Fibroblast of skin of back (primary cell): ENCODE results near the gene SEMA4D. TPM values are rescaled to one million over a fixed set of nuclear protein-coding genes. Genes with fewer than 3 reads are reported as not detected.

ENCODE experiments used
- DNase-seq: peaks from one replicate; pipeline ENCODE4 v3.0.0-alpha.2; 2013
- polyA plus RNA-seq, 2 experiments: library from polyadenylated mRNA; unstranded; fragments of 120-200 nt; gene quantifications; one replicate each; pipeline ENCODE4 v1.2.1, GENCODE V29; 2013; ENCODE audit not compliant: insufficient read length in 2 of 2

The SEMA4D gene, protein sequence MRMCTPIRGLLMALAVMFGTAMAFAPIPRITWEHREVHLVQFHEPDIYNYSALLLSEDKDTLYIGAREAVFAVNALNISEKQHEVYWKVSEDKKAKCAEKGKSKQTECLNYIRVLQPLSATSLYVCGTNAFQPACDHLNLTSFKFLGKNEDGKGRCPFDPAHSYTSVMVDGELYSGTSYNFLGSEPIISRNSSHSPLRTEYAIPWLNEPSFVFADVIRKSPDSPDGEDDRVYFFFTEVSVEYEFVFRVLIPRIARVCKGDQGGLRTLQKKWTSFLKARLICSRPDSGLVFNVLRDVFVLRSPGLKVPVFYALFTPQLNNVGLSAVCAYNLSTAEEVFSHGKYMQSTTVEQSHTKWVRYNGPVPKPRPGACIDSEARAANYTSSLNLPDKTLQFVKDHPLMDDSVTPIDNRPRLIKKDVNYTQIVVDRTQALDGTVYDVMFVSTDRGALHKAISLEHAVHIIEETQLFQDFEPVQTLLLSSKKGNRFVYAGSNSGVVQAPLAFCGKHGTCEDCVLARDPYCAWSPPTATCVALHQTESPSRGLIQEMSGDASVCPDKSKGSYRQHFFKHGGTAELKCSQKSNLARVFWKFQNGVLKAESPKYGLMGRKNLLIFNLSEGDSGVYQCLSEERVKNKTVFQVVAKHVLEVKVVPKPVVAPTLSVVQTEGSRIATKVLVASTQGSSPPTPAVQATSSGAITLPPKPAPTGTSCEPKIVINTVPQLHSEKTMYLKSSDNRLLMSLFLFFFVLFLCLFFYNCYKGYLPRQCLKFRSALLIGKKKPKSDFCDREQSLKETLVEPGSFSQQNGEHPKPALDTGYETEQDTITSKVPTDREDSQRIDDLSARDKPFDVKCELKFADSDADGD
- polyA plus RNA-seq (2013, experiment 1 of 2; ENCODE audit: insufficient read length), result 1.8 TPM
- polyA plus RNA-seq (2013, experiment 2 of 2; ENCODE audit: insufficient read length), result 0.59 TPM

DNA sequence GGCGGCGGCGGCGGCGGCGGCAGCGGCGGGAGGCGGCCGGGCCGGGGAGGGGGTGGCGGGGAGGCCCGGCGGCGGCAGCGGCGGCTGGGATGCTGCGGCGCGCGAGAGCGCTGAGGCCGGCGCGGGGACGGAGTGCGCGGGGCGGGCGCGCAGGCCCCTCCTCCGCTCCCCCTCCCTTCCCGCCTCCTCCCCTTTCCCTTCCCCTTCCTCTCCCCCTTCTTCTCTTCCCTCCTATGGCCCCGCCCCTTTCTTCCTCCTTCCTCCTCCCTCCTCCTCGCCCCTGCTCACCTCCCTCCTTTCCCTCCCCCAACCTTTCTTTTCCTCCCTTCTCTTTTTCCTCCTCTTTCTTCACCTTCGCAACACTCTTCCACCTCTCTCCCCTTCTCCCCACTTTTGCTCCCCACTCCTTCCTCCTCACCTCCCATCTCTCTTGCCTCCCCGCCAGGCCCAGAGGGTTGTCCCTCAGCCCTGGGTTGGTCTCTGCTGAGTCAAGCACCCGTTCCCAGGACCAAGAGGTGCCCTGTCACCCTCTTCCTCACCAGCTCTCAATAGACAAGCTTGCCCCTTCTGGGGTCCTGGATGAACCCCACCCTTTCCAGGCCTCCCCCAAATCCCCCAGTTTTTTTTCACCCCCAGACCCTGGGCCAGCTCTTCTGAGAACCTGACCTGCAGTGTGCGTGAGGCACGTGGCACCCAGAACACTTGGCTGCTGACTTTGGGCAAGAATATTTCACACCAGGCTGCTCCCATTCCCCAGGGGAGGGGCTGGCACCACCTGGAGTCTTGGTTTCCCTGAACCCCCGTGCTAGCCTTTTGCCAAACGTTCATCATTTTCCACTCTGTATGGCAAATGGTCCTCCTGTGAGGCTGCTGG is at the start of gene SEMA4D:
Gene SEMA4D (minus strand): TSS at position 136 of the 874 bp plus-strand sequence. CDS start 92,657 bp downstream, outside the sequence.
- DNase-seq, result peak; percentile 52

DNA sequence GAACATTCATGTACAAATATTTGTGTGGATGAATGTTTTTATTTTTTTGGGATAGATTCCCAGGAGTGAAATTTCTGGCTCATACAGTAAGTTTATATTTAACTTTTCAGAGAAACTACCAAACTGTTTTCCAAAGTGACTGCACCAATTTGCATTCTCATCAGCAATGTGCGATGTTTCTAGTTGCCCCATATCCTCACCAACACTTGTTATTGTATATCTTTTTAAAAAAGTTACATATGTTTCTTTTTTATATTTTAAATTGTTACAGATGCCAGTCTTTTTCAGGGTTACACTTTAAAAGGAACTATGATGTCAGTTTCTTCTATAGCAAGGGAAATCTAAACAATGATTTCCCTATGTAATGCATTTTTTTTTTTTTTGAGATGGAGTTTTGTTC is 49.1 kb upstream of the SEMA4D start:
- DNase-seq, result no peak

DNA sequence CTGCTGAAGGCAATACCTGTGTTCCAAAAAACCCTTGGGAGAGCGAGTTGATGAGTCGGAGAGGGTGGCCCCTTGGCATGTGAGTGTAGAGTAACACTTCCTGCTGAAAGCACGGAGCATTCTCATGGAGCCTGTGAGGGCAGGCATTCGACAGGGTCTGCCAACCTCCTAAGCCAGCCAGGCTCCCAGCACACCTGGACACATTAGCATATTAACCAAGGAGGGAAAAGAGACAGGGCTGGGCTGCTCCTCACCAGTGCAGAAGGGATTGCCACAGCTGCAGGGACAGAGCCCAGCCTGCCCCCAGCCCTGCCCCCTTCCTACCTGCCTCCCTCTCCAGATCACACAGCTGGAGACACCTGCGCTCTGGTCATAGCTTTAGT is 46.4 kb upstream of the SEMA4D start:
- DNase-seq, result no peak

DNA sequence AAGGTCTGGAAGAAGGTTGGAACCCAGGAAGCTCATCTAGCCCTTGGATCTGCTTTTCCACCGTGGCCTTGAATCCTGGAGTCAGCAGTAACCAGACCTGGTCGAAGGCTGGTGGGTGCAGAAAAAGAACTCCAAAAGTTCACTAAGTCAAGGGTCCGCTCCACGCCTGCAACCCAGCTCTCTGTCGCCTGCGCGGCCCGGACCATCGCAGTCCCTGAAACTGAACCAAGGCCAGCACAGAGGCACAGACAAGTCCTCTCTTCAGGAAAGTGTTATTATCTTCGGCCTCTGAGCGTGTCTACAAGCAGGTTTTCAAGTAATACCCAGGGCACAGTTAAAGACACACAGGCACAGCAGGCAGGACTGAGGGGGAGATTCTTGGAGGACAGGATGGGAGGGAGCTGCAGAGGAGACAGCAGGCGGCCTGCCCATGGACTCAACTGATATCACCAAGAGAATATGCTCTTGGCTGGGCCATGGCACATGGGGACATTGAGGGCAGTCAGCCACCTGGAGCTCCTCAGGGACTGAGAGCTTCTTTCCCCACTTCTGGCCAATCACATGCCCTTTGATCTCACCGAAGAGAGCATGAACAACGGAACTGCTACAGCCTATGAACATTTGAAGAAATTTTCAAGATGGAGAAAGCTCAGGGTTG is 45.8 kb upstream of the SEMA4D start:
- no peak for DNase-seq

DNA sequence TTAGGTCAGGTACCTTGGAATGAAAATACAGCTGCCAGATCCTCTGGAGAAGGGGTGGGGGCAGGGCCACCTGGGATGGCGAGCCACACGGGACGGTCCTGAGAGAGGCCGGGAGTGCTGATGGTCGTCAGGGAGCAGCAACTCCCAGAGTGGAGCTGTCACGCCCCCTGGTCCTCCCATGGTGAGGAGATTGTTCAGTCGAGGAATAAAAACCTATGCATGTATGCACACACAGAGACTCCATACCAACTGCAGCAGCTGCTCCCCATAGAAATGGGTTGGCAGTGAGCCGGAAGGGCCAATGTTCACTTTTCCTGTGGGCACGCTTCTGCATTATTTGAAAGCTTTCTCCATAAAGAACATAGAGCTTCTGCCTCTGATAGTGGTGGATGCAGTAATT is 45.2 kb upstream of the SEMA4D start:
- no peak for DNase-seq

DNA sequence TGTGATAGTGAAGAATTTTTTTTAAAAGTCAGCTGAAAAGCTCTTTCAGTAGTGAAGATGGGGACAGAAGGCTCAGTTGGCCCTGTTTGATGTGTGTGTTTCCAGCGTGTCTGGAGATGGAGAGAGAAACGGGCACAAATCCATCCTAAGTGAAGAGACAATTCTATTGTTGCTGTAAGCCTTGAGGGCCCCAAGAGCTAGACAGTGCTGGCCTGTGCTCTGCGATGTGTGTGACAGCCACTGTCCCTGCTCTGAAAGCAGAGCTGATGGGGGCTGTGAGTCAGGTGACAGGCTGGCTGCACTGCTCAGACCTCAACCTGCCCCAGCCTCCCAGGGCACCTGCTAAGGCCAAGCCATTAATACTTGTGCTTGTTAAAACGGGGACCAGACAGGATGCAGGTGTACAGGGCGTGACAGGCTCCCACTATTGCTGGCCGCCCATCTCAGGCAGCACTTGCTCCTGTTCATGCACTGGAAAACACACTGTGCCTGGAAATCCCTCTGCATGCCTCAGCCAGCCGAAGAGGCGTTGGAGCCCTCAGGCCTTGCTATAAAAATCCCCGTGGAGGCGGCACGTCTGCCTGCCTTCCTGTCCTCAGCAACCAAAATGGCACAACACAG is 44.6 kb upstream of the SEMA4D start:
- DNase-seq, result no peak

DNA sequence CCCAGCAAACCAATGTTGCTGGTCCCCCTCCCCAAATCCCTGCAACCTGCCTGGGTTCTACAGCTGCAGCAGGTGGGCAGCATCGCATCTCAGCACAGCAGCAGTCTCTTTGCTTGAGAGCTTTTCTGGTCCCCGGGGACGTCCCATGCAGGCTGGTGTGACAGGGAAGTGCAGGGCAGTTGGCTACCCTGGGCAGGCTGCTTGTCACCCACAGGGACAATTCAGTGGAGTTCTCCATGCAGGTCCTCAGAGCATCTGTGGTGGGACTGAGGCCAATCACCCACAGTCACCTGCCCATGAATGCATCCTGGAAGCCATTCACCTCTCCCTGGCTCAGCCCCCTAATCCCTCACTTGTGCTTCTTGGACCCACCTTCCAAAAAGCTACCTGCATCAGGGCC is 43.9 kb upstream of the SEMA4D start:
- no peak for DNase-seq

DNA sequence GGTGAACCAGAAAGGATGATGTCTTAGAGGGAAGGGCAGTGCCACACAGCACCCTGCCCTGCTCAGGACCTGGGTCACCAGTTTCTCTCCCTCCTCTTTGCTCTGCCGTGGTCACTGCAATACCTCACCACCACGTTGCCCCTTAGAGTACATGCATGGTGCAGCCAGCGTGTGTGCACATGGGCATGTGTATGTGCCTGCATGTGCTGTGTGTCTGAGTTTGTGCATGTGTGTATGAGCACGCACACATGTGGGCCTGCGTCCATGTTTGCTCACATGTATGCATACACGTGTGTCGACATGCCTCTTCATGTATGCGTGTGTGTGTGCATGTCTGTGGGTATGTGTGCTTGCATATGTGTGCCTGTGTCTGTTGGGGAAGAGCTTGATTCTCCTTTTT is 41.5 kb upstream of the SEMA4D start:
- DNase-seq, result no peak

DNA sequence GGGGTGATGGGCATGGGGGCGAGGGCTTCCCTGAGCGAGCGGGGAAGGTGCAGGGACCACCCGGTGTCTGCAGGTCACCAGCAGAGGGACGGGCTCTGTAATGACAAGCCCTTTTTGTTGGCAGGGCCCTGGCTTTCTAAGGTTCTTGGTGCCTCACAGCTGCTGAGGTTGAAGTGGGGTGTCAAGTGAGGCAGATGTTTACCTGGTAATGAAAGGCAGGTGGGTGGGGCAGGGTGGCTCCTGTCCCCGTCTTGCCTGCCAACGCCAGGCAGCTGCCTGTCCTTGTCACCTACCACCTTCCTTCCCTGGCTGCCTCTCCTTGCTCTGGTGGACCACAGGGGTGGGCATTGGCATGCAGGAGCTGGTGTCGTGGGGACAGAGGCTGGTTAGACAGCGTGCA is 41.0 kb upstream of the SEMA4D start:
- no peak for DNase-seq

DNA sequence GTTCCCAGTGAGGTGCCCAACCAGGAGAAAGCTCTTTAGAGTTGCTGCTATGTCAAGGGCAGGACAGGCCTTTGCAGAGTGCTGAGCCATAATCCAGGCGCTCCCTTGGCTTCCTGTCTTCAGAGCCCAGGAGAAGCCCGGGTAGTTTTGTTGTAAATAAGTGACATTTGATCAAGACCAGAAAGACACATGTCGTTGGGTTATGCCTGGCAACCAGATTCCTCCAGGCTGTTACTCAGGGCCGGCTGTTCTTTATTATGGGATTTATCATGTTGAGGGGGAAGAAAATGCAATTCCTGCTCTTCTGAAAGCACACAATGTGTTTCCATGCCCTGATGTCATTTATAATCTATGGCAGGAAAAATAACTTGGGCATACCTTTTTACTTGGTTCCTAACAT is 39.3 kb upstream of the SEMA4D start:
- no peak for DNase-seq

DNA sequence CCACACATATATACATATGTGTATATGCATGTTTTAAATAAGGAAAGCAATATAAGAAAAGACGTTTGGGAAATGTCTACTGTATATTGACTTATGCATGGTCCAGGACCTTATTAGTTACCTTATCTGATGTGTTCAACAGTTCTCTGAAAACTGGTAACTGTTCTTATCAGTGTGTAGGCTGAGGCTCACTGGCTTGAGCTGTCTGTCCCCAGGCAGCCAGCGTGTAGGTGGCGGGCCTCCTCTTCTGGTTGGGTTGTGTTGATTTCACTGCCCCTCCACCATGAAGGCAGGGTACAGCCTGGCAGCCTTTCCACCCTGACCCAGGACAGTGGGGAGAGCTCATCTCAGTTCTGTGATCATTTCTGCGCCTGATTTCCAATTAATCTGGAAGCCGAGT is 38.7 kb upstream of the SEMA4D start:
- no peak for DNase-seq

DNA sequence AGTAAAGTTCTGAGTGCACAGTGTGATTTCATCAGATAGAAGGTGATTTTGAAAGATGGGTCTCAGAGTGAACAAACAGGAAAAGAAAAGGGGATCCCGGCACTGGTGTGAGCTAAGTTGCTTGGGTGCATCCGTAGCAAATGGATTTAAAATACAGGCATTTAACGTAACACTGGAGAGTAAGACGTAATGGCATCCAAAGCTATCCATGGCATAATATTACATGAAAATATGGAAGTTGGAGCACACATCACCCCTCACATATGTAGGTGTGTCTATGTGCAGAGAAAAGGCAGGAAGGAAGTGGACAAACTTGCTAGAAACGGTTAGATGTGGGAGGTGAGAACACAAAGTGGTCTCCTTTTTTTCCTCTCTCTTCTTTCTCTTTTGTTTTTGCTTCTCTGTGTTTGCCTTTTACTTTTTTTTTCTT is 38.2 kb upstream of the SEMA4D start:
- DNase-seq, result no peak

DNA sequence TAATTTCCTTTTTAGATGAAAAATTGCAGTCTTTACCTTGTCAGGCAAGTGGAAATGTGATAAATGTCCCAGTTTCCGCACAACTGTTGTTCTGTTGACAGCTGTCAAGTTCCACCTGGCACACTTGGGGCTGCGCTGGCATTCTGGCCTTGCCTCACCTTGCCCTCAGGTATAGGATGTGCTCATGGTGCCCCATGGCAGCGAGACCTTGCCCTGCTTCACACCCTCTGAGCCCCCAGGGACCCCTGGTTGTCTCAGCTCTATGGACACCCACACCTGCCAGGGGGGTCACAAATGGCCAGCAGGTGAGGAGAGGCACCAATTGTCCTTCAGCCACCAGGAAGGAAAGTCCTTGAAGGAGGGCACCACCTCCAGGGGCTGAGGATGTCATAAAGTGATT is 37.5 kb upstream of the SEMA4D start:
- no peak for DNase-seq

DNA sequence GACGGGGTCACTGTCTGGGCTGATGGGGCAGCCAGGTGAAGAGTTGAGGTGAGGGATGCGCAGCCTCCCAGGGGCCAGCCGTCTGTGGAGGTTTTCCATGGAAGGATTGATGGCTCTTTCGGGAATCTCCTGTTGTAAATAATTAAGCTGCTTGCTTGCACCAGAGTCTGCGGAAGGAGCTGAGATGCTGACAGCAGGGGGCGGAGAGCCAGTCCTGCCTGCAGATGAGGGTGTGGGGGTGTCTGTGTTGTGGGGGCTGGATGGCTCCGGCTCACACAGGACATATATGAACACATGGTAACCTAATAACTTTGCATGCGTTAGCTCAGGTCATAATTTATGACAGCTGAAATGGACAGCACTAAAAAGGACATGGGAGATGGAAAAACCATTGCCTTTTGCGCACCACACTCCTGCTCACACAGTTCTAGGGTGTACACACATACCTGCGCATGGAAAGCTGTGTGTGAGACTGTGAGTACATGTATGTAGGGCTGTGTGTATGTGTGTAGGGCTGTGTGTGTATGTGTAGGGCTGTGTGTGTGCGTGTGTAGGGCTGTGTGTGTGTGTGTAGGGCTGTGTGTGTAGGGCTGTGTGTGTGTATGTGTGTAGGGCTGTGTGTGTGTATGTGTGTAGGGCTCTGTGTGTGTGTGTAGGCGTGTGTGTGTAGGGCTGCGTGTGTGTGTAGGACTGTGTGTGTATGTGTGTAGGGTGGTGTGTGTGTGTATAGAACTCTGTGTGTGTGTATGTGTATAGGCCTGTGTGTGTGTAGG is 36.8 kb upstream of the SEMA4D start:
- DNase-seq, result no peak

DNA sequence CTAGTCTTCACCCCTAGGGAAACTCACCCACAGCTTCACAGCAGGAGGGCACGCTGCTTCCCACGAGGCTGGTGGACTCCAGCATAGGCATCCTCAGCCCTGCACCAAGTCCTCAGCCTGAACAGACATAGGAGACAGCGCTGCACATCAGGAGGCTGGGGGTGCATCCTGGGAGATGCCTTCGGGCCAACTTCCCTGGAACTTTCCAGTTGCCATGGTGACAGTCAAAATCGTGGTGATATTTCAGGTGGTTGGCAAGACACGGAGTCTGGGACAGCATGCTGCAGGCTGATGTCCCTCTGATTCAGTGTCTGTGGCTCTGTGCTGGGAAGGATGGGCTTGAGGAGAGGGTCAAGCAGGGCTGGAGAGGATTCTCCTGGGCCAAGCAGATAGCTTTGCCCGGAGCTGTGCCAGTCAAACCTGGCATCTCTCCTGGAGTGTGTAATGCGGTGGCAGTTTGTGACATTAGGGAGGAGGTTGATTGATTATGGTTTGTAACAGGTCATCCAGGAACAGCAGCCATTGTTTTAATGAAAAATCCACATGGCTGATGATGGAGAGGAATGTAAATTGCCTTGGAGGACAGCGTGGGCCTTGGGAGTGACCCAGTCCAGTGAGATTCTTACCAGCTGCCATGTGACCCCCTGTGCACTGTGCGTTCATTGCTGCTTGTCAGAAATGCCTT is 35.6 kb upstream of the SEMA4D start:
- DNase-seq, result no peak

DNA sequence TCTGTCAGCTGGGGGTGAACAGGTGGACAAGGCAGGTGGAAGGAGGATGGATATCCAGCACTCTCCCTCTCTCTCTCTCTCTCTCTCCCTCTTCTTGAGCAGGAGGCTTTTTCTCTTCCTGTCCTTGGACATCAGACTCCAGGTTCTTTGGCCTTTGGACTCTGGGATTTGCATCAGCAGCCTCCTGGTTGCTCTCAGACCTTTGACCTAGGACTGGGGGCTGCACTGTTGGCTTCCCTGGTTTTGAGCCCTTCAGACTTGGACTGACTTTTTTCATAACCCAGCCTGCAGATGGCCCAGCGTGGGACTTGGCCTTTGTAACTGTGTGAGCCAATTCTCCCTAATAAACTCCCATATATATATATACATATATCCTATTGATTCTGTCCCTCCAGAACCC is 35.0 kb upstream of the SEMA4D start:
- DNase-seq, result no peak

DNA sequence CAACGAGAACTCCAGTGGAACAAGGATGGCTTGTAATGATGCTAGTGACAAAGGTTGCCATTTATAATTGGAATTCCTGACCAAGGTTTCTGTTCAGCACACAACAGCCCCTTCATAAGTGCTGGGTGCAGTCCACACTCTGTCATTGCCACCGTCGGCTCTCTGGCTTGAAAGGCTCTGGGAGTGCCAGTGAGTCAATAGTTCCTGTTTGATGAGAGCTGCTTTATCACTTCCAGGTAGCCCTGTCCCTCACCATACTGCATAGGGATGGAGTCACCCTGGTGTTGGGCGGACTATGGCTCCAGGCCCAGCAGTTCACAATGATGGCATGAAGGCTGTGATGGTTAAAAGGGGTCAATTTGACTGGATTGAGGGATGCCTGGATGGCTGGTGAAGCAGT is 34.6 kb upstream of the SEMA4D start:
- DNase-seq, result no peak

DNA sequence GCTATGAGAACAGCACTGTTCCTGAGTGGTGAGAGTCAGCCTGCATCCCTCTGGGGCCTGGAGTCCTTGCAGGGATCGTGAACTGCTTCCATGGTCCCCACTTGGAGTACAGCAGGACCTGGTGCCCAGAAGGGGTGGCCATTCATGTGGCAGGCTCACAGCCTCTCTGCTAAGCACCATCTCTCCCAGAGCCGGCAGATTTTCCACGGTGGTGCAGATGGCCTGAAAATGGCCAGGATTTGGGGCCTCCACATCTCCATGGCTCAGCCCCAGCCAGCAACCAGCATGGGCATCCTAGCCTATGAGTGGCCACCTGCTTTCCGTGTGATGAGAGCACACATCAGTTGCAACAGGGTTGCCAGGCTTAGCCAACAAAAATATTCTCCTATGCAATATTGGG is 33.9 kb upstream of the SEMA4D start:
- DNase-seq, result no peak

DNA sequence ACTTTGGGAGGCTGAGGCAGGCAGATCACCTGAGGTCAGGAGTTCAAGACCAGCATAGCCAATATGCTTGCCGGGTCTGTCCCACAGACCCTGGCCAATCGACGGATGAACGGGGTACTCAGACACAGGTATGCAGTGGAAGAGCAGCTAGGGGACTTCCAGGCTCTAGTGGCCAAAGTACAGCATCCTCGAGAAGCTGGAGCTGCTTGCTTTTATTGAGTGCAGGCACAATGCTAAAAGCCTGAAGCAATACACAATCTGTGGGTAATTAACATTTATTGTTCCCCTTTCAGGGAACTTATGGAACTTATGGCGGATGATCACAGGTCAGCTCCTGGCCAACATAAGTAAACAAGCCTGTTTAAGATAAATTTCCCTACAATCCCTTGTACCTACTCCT is 32.8 kb upstream of the SEMA4D start:
- no peak for DNase-seq
